Left forelimb (tissue), 1 donor: ENCODE measurements around the gene DNER.
A peak's percentile ranks its signal among the peaks of the same experiment; 100 is the strongest.
"Not testable (repeated sequence)": the region's sequence is repeated elsewhere in the genome, so short reads cannot be mapped to it uniquely, and the experiment has no call there.

Experiments
- DNase-seq: peaks from one replicate; pipeline ENCODE4 v3.0.0-alpha.2; 2018; ENCODE audit warnings: low spot score

The DNER gene

DNA sequence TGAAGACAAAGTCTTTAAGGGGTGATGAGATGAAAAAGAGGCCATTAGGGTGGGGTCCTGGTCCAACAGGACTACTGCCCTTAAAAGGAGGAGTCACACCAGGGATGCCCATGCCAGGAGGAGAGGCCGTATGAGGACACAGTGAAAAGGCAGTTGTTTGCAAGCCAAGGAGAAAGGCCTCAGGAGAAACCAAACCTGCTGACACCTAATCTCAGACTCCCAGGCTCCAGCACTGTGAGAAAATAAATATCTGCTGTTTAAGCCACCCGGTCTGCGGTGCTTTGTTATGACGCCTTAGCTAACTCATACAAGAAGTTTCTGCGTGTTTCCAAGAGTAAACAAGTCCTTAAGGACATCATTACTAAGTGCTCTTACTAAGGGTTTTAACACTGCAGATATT is 93.6 kb downstream of the DNER start:
- no peak for DNase-seq

DNA sequence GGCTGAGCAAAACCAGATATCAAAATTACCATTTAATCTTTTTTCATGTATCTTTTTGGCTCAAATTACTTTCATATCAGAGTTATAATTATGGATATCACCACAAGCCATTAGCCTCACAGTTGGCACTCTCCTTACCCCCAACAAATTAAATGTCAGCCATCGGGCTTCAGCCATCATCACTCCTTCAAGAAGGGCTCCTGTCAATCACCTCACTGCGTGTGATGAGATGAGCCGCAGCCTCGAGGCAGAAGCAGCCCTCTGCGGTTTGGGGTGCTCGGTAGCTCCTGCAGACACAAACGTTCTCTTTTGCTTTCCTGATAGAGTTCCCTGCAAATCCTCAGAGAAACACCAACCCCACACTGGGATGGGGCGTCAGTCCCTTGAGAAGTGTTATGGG is 94.1 kb downstream of the DNER start:
- no peak for DNase-seq

DNA sequence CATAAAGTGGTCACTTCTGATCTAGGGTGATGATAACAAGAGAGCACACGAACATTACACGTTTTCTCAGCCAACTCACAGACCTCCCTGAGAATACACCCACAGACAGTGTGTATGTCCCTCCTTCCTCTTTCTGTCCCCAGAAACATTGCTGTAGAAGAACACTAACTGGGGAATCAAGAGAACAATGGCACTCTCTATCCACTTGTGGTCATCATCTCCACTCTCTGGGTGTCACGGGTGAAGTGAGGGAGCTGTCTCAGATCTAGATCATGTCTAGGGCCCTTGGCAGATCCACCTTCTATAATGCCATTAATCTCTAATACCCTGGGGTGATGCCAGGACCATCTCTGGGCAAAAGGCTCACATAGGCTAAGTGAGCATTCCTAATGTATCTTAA is 97.9 kb downstream of the DNER start:
- no peak for DNase-seq

GRCh38 chr2:229614021-229614420 is 100.3 kb downstream of the DNER start:
- not testable (repeated sequence) for DNase-seq

DNA sequence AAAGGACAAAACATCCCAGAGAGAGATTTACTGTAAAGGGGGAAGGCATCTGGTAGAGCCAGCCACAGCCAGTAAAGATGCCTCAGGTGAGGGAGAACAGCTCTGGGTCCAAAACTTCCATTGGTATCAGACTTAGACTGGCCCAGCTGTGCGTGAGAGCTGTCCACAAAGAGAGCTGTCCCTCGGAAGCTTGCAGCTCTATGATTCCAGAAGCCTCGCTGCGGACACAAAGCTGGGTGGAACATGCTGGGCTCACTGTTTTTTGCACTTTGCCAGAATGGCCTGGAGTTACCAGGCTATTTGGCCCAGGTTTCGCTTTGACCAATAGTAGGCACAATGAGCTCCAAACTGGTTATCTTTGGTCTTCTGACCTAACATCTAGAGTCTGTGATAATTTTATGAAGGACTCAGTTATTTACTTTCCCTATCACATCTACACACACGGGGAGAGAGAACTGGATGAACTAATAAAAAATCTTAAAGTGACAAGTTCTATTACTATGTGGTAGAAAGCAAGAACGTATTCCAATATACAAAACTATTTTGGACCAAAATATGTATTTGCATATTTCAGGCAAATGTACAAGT is 101.9 kb downstream of the DNER start:
- DNase-seq, result no peak

- DNase-seq, result no peak
Measured at GRCh38 chr2:229611360-229611759, 103.0 kb downstream of the DNER start.

DNA sequence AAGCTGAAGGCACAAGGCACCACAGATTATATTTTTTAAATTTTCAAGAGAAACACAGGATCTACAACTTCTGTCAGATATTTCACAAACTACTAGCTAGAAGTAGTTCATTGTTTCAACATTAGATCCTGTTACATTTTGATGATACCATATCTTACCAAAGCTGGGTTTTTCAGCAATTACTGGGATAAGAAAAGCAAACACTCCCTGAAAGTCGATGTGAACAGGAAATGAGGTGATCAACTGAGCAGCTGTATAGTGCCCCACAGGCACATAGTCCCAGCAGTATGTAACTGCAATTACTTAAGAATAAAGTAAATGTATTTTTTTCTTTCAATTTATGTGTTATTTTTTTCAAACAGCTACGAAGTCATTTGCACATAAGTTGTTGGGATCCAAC is 103.5 kb downstream of the DNER start:
- DNase-seq, result no peak

DNA sequence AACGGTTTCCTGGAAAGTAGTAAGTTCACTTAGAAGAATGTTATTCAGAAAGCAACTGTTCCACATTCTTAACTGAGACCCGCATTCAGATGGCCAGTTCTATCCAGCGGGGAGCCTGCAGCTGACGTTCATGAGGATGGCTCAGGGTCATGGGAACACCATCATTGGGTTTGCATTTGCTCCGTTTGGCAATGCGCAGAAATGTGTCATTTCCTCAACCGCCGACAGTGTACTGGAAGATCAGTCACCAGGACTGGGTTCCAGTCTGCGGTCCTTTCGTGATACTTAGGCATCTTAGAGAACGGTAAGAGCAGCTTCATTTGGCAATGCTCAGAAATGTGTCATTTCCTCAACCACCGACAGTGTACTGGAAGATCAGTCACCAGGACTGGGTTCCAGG is 104.0 kb downstream of the DNER start:
- DNase-seq, result no peak

DNA sequence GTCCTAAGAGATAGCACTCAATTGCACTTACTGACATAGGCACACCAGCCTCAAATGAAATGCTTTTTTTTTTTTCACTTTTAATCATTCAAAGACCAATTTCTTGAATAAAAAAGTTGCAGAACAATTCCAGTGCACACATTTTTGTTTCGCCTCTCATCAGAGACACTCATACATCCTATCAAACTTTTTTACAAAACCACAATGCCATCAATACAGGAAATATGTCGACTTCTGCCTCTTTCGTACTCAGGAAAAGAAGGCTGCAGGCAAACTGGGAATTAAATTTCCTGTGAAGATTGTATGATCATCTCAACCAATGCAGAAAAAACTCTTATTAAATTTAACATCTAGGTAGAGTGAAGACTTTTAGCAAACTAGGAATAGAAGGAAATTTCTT is 112.4 kb downstream of the DNER start:
- DNase-seq, result no peak

- no peak for DNase-seq
Measured at GRCh38 chr2:229601396-229601795, 113.0 kb downstream of the DNER start.

- DNase-seq, result no peak
Measured at GRCh38 chr2:229598227-229598626, 116.1 kb downstream of the DNER start.

DNA sequence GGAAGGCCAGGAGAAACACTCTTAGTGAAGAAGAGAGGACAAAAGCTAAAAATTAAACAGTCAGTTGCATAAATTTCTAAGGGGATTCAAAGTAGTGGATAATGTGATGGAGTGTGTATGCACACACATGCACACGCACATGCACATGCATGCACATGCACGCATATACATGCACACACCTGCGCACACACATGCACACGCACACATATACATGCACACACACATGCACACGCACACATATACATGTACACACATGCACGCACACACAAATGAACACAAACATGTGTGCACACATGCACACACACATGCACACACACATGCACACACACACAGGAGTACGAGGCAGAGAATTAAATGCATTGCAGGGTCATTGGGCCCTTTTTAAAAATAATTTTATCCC is 117.6 kb downstream of the DNER start:
- DNase-seq, result no peak

DNA sequence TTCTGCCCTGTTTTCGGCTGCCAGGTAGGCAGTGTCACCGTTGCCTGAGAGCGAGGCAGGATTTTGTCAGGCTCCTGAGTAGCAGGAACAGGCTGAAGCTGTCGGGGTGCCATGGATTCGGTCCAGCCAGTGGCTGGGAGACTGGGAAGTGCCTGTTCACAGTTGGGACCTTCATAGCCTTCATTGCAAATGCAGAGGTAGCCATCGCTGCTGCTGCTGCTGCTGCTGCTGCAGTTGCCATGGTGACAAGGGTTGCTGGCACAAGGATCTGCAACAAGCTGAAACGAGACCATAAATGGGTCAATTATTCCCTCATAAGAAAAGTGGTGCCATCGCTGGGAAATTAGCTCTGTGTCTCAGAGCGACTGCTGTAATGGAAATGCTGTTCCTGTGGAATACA is 122.7 kb downstream of the DNER start:
- no peak for DNase-seq

DNA sequence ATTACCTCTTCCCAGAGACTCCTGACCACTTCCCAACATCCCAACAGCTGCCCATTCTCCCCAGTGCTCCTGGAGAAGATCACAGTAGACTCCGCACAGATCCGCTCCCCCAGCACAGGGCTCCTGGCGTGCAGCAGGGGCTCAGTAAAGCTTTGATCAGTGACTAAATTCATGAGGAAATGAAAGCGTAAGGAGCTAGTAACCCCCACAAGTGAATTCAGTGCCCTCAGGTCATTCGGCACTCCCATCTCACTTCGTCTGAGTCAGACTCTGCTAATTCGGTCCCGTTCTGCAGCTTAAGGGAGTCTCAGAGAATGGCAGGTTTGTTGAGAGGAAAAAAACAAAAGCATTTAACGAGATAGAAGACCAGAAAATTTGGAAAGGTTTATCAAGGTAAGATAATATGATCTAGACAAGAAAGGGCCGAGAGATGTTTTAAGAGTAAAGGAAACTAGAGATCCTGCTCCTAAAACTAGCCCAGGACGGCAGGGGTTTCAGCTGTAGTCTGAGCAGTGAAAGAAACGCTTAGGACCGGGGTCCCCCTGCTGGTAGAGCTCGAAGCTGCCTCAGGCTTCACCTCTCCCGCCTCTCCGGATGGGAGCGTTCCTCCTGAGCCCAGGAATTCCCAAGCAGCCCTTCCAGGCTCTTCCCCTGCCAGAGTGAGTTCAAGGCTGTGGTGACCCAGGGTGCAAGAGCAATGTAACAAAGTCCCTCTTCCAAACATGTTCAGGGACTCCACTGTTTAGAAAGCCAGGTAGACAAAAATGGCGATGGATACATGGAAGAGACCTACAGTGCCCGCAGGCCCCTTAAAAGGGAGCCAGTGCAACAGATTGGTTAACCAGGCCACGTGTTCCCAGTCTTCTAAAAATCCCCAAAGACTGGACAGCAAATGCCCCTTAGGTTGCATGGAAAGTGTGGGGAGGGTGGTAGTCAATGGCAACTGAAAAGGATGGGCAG is 127.3 kb downstream of the DNER start:
- peak; percentile 87 for DNase-seq

GRCh38 chr2:229586012-229586411 is 128.3 kb downstream of the DNER start:
- DNase-seq, result no peak

DNA sequence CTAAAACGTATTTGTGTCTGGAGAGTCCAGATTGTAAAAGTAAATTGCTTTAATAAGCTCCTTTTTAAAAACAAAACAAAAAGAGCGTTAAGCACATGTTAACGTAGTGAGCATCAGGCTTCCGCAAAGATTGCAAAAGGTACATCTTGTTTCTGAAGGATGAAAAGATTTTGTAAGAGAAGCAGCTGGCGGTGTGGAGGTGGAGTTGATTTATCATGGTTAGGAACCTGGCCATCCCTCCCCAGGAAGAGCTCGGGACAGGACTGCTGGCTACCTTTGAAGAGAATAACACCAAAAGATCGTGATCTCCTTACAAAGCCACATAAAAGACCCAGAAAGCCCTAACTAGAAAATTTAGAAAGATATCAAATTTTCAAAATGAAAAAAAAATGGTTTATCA is 132.2 kb downstream of the DNER start:
- no peak for DNase-seq

DNA sequence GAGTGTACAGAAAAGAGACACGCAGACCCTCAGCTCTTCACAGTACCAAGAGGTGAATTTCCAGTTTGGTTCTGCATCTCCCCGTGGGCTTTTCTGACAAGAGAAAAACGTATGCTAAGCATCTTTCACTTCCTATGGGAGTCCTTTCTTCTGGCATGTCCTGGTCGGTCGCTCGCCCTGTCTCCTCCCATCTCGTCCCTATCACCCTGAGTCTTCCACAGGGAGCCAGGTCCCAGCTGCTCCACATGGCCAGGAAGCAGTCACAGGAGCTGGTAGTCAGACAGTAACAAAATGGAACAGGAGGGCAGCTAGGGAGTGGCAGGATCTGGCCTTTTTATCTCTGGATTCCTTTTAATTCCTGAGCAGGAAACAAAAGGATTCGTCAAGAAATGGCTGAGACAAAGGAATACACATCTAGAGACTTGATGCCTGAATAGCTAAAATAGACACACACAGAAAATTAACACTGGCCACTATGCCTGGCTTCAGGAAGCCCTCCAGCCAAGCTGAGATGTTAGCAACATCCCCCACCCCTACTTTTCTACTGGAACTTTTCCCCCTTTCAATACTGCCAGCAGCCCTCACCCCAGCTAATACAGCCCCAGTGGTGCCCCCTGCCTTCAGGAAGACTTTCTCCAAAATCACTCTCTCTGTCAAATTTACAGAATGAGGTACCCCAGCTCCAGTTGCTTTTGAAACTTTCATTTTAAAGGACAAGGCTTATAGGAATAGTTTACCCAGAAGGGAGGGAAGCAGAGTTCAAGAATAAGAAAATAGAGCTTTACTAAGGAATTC is 136.1 kb downstream of the DNER start:
- no peak for DNase-seq

GRCh38 chr2:229575569-229576315 is 138.6 kb downstream of the DNER start:
- no peak for DNase-seq

DNA sequence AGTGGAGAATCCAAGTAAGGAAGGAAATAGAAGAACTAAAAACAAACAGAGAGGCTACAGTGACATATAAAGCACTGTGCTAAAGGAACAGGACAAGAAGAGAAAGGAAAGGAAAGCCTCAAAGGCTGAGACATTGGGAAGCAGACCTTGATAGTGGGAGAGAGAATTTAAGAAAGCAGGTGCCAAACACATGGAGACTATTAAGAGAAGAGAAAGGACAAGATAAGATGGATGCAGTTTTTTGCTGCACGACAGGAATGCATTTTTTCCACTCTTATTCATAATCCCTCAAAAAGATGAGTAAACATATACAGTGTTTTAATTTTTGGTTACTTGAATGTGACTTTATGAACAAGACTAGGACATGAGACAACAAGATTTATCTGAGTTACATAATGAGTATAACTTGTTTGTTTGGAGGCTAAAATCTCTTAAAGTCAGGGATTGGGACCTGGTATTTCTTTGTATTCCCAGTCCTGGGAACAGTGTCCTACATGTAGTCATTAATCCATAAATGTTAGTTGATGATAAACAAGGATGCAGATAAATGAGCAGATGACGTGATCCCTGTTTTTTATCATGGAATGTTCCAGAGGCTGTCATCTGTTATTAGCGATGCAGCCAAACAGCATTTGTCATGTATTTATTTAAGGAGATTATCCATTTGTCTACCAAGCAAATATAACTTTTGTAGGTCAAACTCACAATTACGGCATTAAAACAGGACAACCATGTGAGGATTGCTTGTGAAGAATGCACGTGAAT is 141.7 kb downstream of the DNER start:
- no peak for DNase-seq

DNA sequence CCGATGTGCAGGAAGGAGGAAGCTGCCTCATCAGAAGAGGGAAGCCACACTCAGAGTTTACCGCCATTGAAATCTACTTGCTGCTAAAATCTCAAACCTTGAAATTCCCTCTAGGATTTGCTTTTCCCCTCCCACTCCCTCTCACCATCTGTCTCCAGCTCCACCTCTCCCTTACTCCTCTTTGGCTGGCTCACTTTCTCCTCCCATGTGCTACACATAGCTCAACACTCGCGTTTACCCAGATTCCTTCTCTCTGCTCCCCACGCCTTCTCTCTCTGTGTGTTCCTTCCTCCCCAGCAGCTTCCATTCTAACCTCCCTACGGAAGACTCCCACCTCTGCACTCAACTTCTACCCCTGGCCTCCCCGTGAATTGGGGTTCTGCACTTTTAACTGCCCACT is 143.1 kb downstream of the DNER start:
- DNase-seq, result no peak

- no peak for DNase-seq
Measured at GRCh38 chr2:229566370-229566769, 148.0 kb downstream of the DNER start.
